ENCODE measurements around the gene FCER2.

Gene FCER2

GRCh38 chr19:7743425-7743841 lies 41.5 kb upstream of the FCER2 start:
- H3K4me1 ChIP-seq (ENCODE audit: control insufficient read depth, insufficient read depth, low read length, poor library complexity, severe bottlenecking), result no peaks in the 10 kb centered on the region
- H3K36me3 ChIP-seq (ENCODE audit: control insufficient read depth, insufficient read depth, low read length), result no peaks in the 10 kb centered on the region

GRCh38 chr19:7742991-7743390 lies 41.1 kb upstream of the FCER2 start:
- H3K4me3 ChIP-seq (ENCODE audit: insufficient read depth, low read depth, low read length, poor library complexity, severe bottlenecking), result no peak overlapping the region
- H3K9me3 ChIP-seq (ENCODE audit: control insufficient read depth, low read length), result no peaks in the 10 kb centered on the region
- DNase-seq, result no peak
- no peaks in the 10 kb centered on the region for H3K4me1 ChIP-seq (ENCODE audit: control insufficient read depth, insufficient read depth, low read length, poor library complexity, severe bottlenecking)
- peaks cover 5% of the 10 kb centered on the region for H3K27me3 ChIP-seq (replicated peaks; ENCODE audit: control insufficient read depth, insufficient read depth, low read length, poor library complexity, severe bottlenecking)
- H3K27ac ChIP-seq (ENCODE audit: insufficient read depth, low read length, poor library complexity, severe bottlenecking), result no peak overlapping the region
- H3K36me3 ChIP-seq (ENCODE audit: control insufficient read depth, insufficient read depth, low read length), result no peaks in the 10 kb centered on the region

More at GRCh38 chr19:7743425-7743841, 41.5 kb upstream of the FCER2 start:
- Histone ChIP-seq H3K9me3 (ENCODE audit: control insufficient read depth, low read length) (no peaks in the 10 kb centered on the region), H3K27me3 (replicated peaks; ENCODE audit: control insufficient read depth, insufficient read depth, low read length, poor library complexity, severe bottlenecking) (peaks cover 7% of the 10 kb centered on the region), H3K4me3 (ENCODE audit: insufficient read depth, low read depth, low read length, poor library complexity, severe bottlenecking) (no peak overlapping the region), H3K27ac (ENCODE audit: insufficient read depth, low read length, poor library complexity, severe bottlenecking) (no peak overlapping the region)
- DNase-seq, result no peak

GRCh38 chr19:7742575-7742974 lies 40.6 kb upstream of the FCER2 start:
- no peaks in the 10 kb centered on the region for H3K36me3 ChIP-seq (ENCODE audit: control insufficient read depth, insufficient read depth, low read length)
- no peak for DNase-seq

GRCh38 chr19:7740682-7741054 lies 38.7 kb upstream of the FCER2 start:
- Histone ChIP-seq H3K9me3 (ENCODE audit: control insufficient read depth, low read length) (no peaks in the 10 kb centered on the region), H3K27ac (ENCODE audit: insufficient read depth, low read length, poor library complexity, severe bottlenecking) (no peak overlapping the region), H3K27me3 (replicated peaks; ENCODE audit: control insufficient read depth, insufficient read depth, low read length, poor library complexity, severe bottlenecking) (no peaks in the 10 kb centered on the region), H3K4me1 (ENCODE audit: control insufficient read depth, insufficient read depth, low read length, poor library complexity, severe bottlenecking) (no peaks in the 10 kb centered on the region), H3K4me3 (ENCODE audit: insufficient read depth, low read depth, low read length, poor library complexity, severe bottlenecking) (no peak overlapping the region), H3K36me3 (ENCODE audit: control insufficient read depth, insufficient read depth, low read length) (no peaks in the 10 kb centered on the region)
- no peak for DNase-seq

More at GRCh38 chr19:7742575-7742974, 40.6 kb upstream of the FCER2 start:
- Histone ChIP-seq H3K9me3 (ENCODE audit: control insufficient read depth, low read length) (no peaks in the 10 kb centered on the region), H3K27me3 (replicated peaks; ENCODE audit: control insufficient read depth, insufficient read depth, low read length, poor library complexity, severe bottlenecking) (peaks cover 1% of the 10 kb centered on the region), H3K27ac (ENCODE audit: insufficient read depth, low read length, poor library complexity, severe bottlenecking) (no peak overlapping the region), H3K4me3 (ENCODE audit: insufficient read depth, low read depth, low read length, poor library complexity, severe bottlenecking) (no peak overlapping the region), H3K4me1 (ENCODE audit: control insufficient read depth, insufficient read depth, low read length, poor library complexity, severe bottlenecking) (no peaks in the 10 kb centered on the region)

GRCh38 chr19:7739801-7740681 lies 38.1 kb upstream of the FCER2 start:
- Histone ChIP-seq H3K4me1 (ENCODE audit: control insufficient read depth, insufficient read depth, low read length, poor library complexity, severe bottlenecking) (no peaks in the 10 kb centered on the region), H3K4me3 (ENCODE audit: insufficient read depth, low read depth, low read length, poor library complexity, severe bottlenecking) (no peak overlapping the region)
- no peak for DNase-seq

GRCh38 chr19:7739211-7739755 lies 37.4 kb upstream of the FCER2 start:
- Histone ChIP-seq H3K4me3 (ENCODE audit: insufficient read depth, low read depth, low read length, poor library complexity, severe bottlenecking) (no peak overlapping the region), H3K4me1 (ENCODE audit: control insufficient read depth, insufficient read depth, low read length, poor library complexity, severe bottlenecking) (no peaks in the 10 kb centered on the region), H3K27ac (ENCODE audit: insufficient read depth, low read length, poor library complexity, severe bottlenecking) (no peak overlapping the region), H3K27me3 (replicated peaks; ENCODE audit: control insufficient read depth, insufficient read depth, low read length, poor library complexity, severe bottlenecking) (no peaks in the 10 kb centered on the region), H3K36me3 (ENCODE audit: control insufficient read depth, insufficient read depth, low read length) (no peaks in the 10 kb centered on the region), H3K9me3 (ENCODE audit: control insufficient read depth, low read length) (no peaks in the 10 kb centered on the region)
- DNase-seq, result no peak

More at GRCh38 chr19:7739801-7740681, 38.1 kb upstream of the FCER2 start:
- no peaks in the 10 kb centered on the region for H3K36me3 ChIP-seq (ENCODE audit: control insufficient read depth, insufficient read depth, low read length)
- no peak overlapping the region for H3K27ac ChIP-seq (ENCODE audit: insufficient read depth, low read length, poor library complexity, severe bottlenecking)
- H3K27me3 ChIP-seq (replicated peaks; ENCODE audit: control insufficient read depth, insufficient read depth, low read length, poor library complexity, severe bottlenecking), result no peaks in the 10 kb centered on the region
- H3K9me3 ChIP-seq (ENCODE audit: control insufficient read depth, low read length), result no peaks in the 10 kb centered on the region

- Histone ChIP-seq H3K4me3 (ENCODE audit: insufficient read depth, low read depth, low read length, poor library complexity, severe bottlenecking) (no peak overlapping the region), H3K36me3 (ENCODE audit: control insufficient read depth, insufficient read depth, low read length) (no peaks in the 10 kb centered on the region), H3K4me1 (ENCODE audit: control insufficient read depth, insufficient read depth, low read length, poor library complexity, severe bottlenecking) (no peaks in the 10 kb centered on the region), H3K27me3 (replicated peaks; ENCODE audit: control insufficient read depth, insufficient read depth, low read length, poor library complexity, severe bottlenecking) (no peaks in the 10 kb centered on the region), H3K27ac (ENCODE audit: insufficient read depth, low read length, poor library complexity, severe bottlenecking) (no peak overlapping the region), H3K9me3 (ENCODE audit: control insufficient read depth, low read length) (no peaks in the 10 kb centered on the region)
- no peak for DNase-seq
Observed at GRCh38 chr19:7738023-7738422, 36.1 kb upstream of the FCER2 start.

GRCh38 chr19:7737215-7737614 lies 35.3 kb upstream of the FCER2 start:
- H3K9me3 ChIP-seq (ENCODE audit: control insufficient read depth, low read length), result no peaks in the 10 kb centered on the region
- no peak for DNase-seq
- H3K36me3 ChIP-seq (ENCODE audit: control insufficient read depth, insufficient read depth, low read length), result no peaks in the 10 kb centered on the region
- no peaks in the 10 kb centered on the region for H3K27me3 ChIP-seq (replicated peaks; ENCODE audit: control insufficient read depth, insufficient read depth, low read length, poor library complexity, severe bottlenecking)
- no peak overlapping the region for H3K4me3 ChIP-seq (ENCODE audit: insufficient read depth, low read depth, low read length, poor library complexity, severe bottlenecking)
- H3K4me1 ChIP-seq (ENCODE audit: control insufficient read depth, insufficient read depth, low read length, poor library complexity, severe bottlenecking), result no peaks in the 10 kb centered on the region
- no peak overlapping the region for H3K27ac ChIP-seq (ENCODE audit: insufficient read depth, low read length, poor library complexity, severe bottlenecking)

- no peaks in the 10 kb centered on the region for H3K9me3 ChIP-seq (ENCODE audit: control insufficient read depth, low read length)
- H3K27me3 ChIP-seq (replicated peaks; ENCODE audit: control insufficient read depth, insufficient read depth, low read length, poor library complexity, severe bottlenecking), result peaks cover 3% of the 10 kb centered on the region
- no peak overlapping the region for H3K27ac ChIP-seq (ENCODE audit: insufficient read depth, low read length, poor library complexity, severe bottlenecking)
- no peak for DNase-seq
- no peaks in the 10 kb centered on the region for H3K4me1 ChIP-seq (ENCODE audit: control insufficient read depth, insufficient read depth, low read length, poor library complexity, severe bottlenecking)
- no peak overlapping the region for H3K4me3 ChIP-seq (ENCODE audit: insufficient read depth, low read depth, low read length, poor library complexity, severe bottlenecking)
- H3K36me3 ChIP-seq (ENCODE audit: control insufficient read depth, insufficient read depth, low read length), result no peaks in the 10 kb centered on the region
Observed at GRCh38 chr19:7736148-7736547, 34.2 kb upstream of the FCER2 start.
